ENCODE data around the gene DLGAP3.

GRCh38 chr1:34915521-34915920 is 13.9 kb downstream of the DLGAP3 start:
- TF ChIP-seq NR2F2 (IDR thresholded peaks at IDR 0.05) (no peak), CTCF (IDR thresholded peaks at IDR 0.05; ENCODE audit: low read depth, low read length, missing input control) (no peak), TAF1 (conservative IDR thresholded peaks at IDR 0.05) (no peak), ATF3 (IDR thresholded peaks at IDR 0.05) (no peak), SP1 (IDR thresholded peaks at IDR 0.05) (no peak), REST (IDR thresholded peaks at IDR 0.05) (no peak), FOXA1 (IDR thresholded peaks at IDR 0.05) (no peak), FOXA2 (IDR thresholded peaks at IDR 0.05) (no peak), RAD21 (IDR thresholded peaks at IDR 0.05) (no peak)

All from liver (tissue), 3 donors.